PC-3 (cell line): Measurements from ENCODE around the gene AMPD3. TPM values are rescaled to one million over a fixed set of nuclear protein-coding genes. Genes with fewer than 3 reads are reported as not detected.

Experiments used
- ATAC-seq: fragments of 200-7000 bp; cut with Tn5 transposase; 2 replicates; pipeline ENCODE4 v1.9.1; 2020; ENCODE audit warnings: mild to moderate bottlenecking, moderate library complexity
- BruUV-seq: library from RNA; stranded (reverse); fragments of 400-500 nt; replicated peaks from 2 replicates; lab custom pipeline; 2021; lab: Mats Ljungman, UMichigan
- CTCF ChIA-PET: fragments of 300-600 bp; sonication (Branson Sonifier 250); formaldehyde crosslinking; loops from one replicate; lab custom pipeline; 2022; ENCODE audit warnings: antibody characterized with exemption; lab: Charles Lee
- POLR2A ChIA-PET: fragments of 300-600 bp; sonication (Branson Sonifier 250); formaldehyde crosslinking; loops from one replicate; lab custom pipeline; 2022; ENCODE audit warnings: antibody characterized with exemption; ENCODE audit not compliant: unreplicated experiment; lab: Charles Lee
- DNase-seq: peaks from one replicate; pipeline ENCODE4 v3.0.0-alpha.2; 2015
- H2AFZ ChIP-seq: fragments of 300-600 bp; sonication (generic); 2 replicates; pipeline ENCODE4 v1.6.0; 2016; ENCODE audit warnings: antibody characterized with exemption, low read length
- H3F3A ChIP-seq: fragments of 300-600 bp; sonication (generic); one replicate; pipeline ENCODE4 v1.6.0; 2017; ENCODE audit warnings: antibody characterized with exemption, low read length, control low read depth, mild to moderate bottlenecking; ENCODE audit not compliant: unreplicated experiment
- H3K27ac ChIP-seq: fragments of 300-600 bp; sonication (generic); 2 replicates; pipeline ENCODE4 v1.5.1; 2016; ENCODE audit warnings: mild to moderate bottlenecking, low read length
- H3K27me3 ChIP-seq: fragments of 300-600 bp; sonication (generic); 2 replicates; pipeline ENCODE4 v1.6.1; 2016; ENCODE audit warnings: low read length, mixed read lengths
- H3K36me3 ChIP-seq: fragments of 300-600 bp; sonication (generic); 2 replicates; pipeline ENCODE4 v1.6.1; 2016; ENCODE audit warnings: low read depth, mixed run types, low read length, mixed read lengths
- H3K4me1 ChIP-seq: fragments of 300-600 bp; sonication (generic); 2 replicates; pipeline ENCODE4 v1.5.1; 2016; ENCODE audit warnings: low read length; ENCODE audit not compliant: insufficient read depth
- H3K4me2 ChIP-seq: fragments of 300-600 bp; sonication (generic); 2 replicates; pipeline ENCODE4 v1.6.0; 2016; ENCODE audit warnings: low read length
- H3K4me3 ChIP-seq: fragments of 300-600 bp; sonication (generic); 2 replicates; pipeline ENCODE4 v1.5.1; 2016; ENCODE audit warnings: mild to moderate bottlenecking, low read length, mixed read lengths
- H3K79me2 ChIP-seq: fragments of 300-600 bp; sonication (generic); 2 replicates; pipeline ENCODE4 v1.6.1; 2017; ENCODE audit warnings: low read length, mixed read lengths
- H3K9ac ChIP-seq: fragments of 300-600 bp; sonication (generic); 2 replicates; pipeline ENCODE4 v1.6.0; 2016; ENCODE audit warnings: mild to moderate bottlenecking, low read length
- H3K9me2 ChIP-seq: fragments of 300-600 bp; sonication (generic); replicated peaks from 2 replicates; pipeline ENCODE4 v1.6.1; 2016; ENCODE audit warnings: mixed run types, low read length, mixed read lengths
- H3K9me3 ChIP-seq: fragments of 300-600 bp; sonication (generic); 2 replicates; pipeline ENCODE4 v1.6.1; 2016; ENCODE audit warnings: low read length, mixed read lengths
- H4K20me1 ChIP-seq: fragments of 300-600 bp; sonication (generic); 2 replicates; pipeline ENCODE4 v1.6.1; 2016; ENCODE audit warnings: low read length, mixed read lengths
- CTCF ChIP-seq: fragments of 300-600 bp; sonication (generic); conservative IDR thresholded peaks from 2 replicates; pipeline ENCODE4 v1.5.1; 2017; ENCODE audit warnings: antibody characterized with exemption, low read depth, mild to moderate bottlenecking, low read length
- EZH2 ChIP-seq: fragments of 300-600 bp; sonication (generic); IDR thresholded peaks from one replicate; pipeline ENCODE4 v1.6.1; 2017; ENCODE audit warnings: antibody characterized with exemption, mild to moderate bottlenecking, low read length; ENCODE audit not compliant: unreplicated experiment
- EZH2phosphoT487 ChIP-seq: fragments of 300-600 bp; sonication (generic); IDR thresholded peaks from 2 replicates; pipeline ENCODE4 v1.6.1; 2018; ENCODE audit warnings: mild to moderate bottlenecking, antibody characterized with exemption, low read length, borderline replicate concordance
- intact Hi-C: fragments of 100-400 bp; cut with micrococcal nuclease; formaldehyde crosslinking; loops from 2 replicates; pipeline ENCODE4 v1.9.0; 2023
- total RNA-seq: library from RNA; depleted of rRNA; stranded (reverse); fragments of >200 nt; gene quantifications from 2 replicates; pipeline ENCODE4 v1.2.3, GENCODE V29; 2014

Gene AMPD3
- total RNA-seq, 1 experiment from 2014 or later: 11.8 TPM

DNA sequence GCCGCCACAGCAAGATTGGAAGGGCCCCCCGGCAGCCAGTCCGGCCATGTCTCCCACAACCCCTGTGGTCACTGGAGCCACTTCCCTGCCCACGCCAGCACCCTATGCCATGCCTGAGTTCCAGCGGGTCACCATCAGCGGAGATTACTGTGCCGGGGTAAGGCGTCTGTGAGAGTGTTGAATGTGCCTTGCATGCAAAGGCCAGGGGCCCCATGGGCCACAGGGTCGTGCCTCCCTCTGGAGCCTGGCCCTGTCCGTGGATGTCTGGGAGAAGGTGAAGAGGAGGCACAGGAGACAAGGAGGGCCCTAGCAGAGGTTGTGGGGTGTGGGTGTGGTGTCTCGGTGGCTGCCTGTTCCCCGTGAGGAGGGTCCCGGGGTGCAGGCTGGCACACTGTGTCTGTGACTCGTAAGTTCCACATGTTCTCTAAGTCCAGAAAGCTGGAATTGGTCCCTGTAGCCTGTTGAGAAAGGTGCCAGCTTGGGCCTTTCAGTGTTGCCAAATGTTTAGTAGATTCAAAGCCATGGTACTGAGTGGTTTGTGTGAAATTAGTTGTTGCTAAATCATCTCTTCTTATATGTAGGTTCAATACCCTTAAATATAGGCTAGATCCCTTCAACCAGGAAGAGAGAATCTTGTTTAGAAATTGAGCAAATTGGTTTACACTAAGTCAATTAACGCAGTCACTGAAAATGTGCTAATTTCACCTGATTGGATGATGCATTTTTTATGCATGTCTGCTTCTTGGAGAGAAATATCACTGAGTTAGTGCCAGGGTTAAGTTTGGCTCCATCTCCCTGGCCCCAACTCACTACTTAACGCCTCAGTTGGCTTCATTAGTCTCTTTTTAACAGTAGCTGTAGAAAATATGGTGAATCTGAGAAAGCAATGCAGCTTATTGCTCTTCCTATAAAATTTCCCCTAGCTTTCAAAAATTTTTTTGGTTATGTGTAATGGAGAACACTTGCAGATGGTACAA is 23.8 kb downstream of the AMPD3 start:
- no TSS peak for BruUV-seq
- H3K27ac ChIP-seq: no peak overlapping the region
- no peaks in the 10 kb centered on the region for H3K9me3 ChIP-seq
- H3K9me2 ChIP-seq: no peaks in the 10 kb centered on the region
- H4K20me1 ChIP-seq: no peaks in the 10 kb centered on the region
- H2AFZ ChIP-seq: no peak overlapping the region
- no peaks in the 10 kb centered on the region for H3F3A ChIP-seq
- intact Hi-C loops: no loop called here
- no peak overlapping the region for H3K4me3 ChIP-seq
- no peak overlapping the region for H3K4me2 ChIP-seq
- no peak overlapping the region for H3K9ac ChIP-seq
- ChIA-PET CTCF (no interaction called here), POLR2A (no interaction called here)
- H3K4me1 ChIP-seq: no peaks in the 10 kb centered on the region
- H3K36me3 ChIP-seq: peaks cover 4% of the 10 kb centered on the region; the same call in 1 of the 2 replicates
- ATAC-seq: no peak
- DNase-seq: no peak
- H3K27me3 ChIP-seq: no peaks in the 10 kb centered on the region
- no peaks in the 10 kb centered on the region for H3K79me2 ChIP-seq
- TF ChIP-seq CTCF: no peak
- TF ChIP-seq EZH2: no peak
- TF ChIP-seq EZH2phosphoT487: no peak

- ATAC-seq: no peak
- POLR2A ChIA-PET: no interaction called here
- intact Hi-C loops: no loop called here
- Histone ChIP-seq H3K4me3 (no peak overlapping the region), H3K9ac (no peak overlapping the region), H3K36me3 (peaks cover 4% of the 10 kb centered on the region; the same call in 1 of the 2 replicates), H3F3A (no peaks in the 10 kb centered on the region), H4K20me1 (no peaks in the 10 kb centered on the region), H3K79me2 (no peaks in the 10 kb centered on the region), H3K9me3 (no peaks in the 10 kb centered on the region), H3K9me2 (no peaks in the 10 kb centered on the region), H3K4me2 (no peak overlapping the region), H3K4me1 (no peaks in the 10 kb centered on the region), H3K27ac (no peak overlapping the region), H2AFZ (no peak overlapping the region), H3K27me3 (no peaks in the 10 kb centered on the region)
- no TSS peak for BruUV-seq
- TF ChIP-seq CTCF (no peak), EZH2phosphoT487 (no peak), EZH2 (no peak)
- DNase-seq: no peak
- CTCF ChIA-PET: interaction anchor here (0.5 kb wide), 1 partner anchor 173 kb away, joined by 3 read pairs; no protein-coding TSS in a partner anchor
Measured at GRCh38 chr11:10480026-10480425, 25.0 kb downstream of the AMPD3 start.

DNA sequence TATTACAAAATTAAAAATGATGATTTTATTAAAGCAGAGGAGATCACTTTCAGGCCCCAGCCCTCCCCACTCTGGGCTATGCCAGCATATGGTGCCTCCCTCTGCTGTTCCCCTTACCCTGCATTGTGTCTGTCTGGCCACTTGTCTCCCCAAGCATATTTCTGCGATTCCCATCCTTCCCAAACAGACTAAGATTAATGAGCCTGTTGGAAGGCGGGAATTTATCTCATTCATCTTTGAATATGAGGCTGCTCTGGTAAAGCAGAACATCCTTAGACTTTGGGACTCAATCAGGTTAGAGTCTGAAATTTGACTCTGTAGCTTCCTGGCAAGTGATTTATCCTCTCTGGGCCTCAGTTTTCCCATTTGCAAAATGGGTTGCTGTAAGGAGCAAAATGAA is 25.7 kb downstream of the AMPD3 start:
- Histone ChIP-seq H3K79me2 (no peaks in the 10 kb centered on the region), H3K4me1 (no peaks in the 10 kb centered on the region), H3K9ac (no peak overlapping the region), H3K4me2 (no peak overlapping the region), H3K9me3 (no peaks in the 10 kb centered on the region), H3K27ac (no peak overlapping the region), H3K9me2 (no peaks in the 10 kb centered on the region), H3F3A (no peaks in the 10 kb centered on the region), H2AFZ (no peak overlapping the region), H3K4me3 (no peak overlapping the region), H4K20me1 (no peaks in the 10 kb centered on the region), H3K27me3 (no peaks in the 10 kb centered on the region), H3K36me3 (peaks cover 4% of the 10 kb centered on the region; the same call in 1 of the 2 replicates)
- ATAC-seq: no peak
- DNase-seq: no peak
- no TSS peak for BruUV-seq
- CTCF ChIA-PET: no interaction called here
- POLR2A ChIA-PET: no interaction called here
- intact Hi-C loops: no loop called here
- no peak for TF ChIP-seq EZH2
- no peak for TF ChIP-seq EZH2phosphoT487
- TF ChIP-seq CTCF: no peak
